ENCODE results near the gene CPLX4.

DNA sequence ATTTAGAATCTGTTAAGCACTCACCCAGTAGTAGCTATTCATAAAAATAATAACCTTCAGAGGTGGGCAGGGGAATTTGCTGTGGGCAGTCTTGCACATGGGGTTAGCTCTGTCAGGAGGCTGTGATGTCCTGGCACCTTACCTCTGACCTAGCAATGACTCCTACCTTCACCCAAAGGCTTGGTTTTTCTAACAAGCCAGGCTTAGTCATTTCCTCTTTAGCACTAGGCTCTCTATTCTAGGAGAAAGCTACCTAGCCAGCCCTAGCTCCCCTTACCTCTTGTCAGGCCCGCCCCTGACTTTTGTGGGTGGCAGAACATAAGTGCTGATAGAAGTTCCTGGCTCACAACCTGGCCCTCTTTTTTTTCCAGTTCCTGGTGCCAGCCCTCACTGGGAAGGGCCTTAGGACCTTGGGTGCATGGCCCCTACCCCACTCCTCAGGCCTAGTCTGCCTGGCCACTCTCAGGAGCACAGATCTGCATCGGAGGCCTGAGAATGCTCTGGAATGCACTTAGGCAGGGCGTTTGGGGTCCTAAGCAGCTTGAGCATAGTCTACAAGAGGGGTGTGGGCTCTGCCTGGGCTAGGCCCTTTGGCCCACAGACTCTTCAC lies 17.7 kb downstream of the CPLX4 start:
- TF ChIP-seq, protein P1, sequence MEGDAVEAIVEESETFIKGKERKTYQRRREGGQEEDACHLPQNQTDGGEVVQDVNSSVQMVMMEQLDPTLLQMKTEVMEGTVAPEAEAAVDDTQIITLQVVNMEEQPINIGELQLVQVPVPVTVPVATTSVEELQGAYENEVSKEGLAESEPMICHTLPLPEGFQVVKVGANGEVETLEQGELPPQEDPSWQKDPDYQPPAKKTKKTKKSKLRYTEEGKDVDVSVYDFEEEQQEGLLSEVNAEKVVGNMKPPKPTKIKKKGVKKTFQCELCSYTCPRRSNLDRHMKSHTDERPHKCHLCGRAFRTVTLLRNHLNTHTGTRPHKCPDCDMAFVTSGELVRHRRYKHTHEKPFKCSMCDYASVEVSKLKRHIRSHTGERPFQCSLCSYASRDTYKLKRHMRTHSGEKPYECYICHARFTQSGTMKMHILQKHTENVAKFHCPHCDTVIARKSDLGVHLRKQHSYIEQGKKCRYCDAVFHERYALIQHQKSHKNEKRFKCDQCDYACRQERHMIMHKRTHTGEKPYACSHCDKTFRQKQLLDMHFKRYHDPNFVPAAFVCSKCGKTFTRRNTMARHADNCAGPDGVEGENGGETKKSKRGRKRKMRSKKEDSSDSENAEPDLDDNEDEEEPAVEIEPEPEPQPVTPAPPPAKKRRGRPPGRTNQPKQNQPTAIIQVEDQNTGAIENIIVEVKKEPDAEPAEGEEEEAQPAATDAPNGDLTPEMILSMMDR (IDR thresholded peaks at IDR 0.05): no peak
- TF ChIP-seq EZH2 (IDR thresholded peaks at IDR 0.05) (no peak), EZH2phosphoT487 (IDR thresholded peaks at IDR 0.05) (no peak)
